Activated T-cell treated with anti-CD3 and anti-CD28 coated beads, Interleukin-2, amount 50 U/mL, for 24 hours (primary cell): ENCODE data around the gene NLRP6.
"Not testable (repeated sequence)": the region's sequence is repeated elsewhere in the genome, so short reads cannot be mapped to it uniquely, and the experiment has no call there.

Source experiments
- DNase-seq: peaks from one replicate; pipeline ENCODE4 v3.0.0-alpha.2; 2020
- H3K27ac Mint-ChIP-seq: 2 replicates; pipeline ENCODE4 v1.8.0; 2020; ENCODE audit warnings: mild to moderate bottlenecking, mixed read lengths
- H3K27me3 Mint-ChIP-seq: 2 replicates; pipeline ENCODE4 v1.8.0; 2020; ENCODE audit warnings: mixed read lengths
- H3K36me3 Mint-ChIP-seq: 2 replicates; pipeline ENCODE4 v1.8.0; 2020; ENCODE audit warnings: low read depth, mixed read lengths
- H3K4me1 Mint-ChIP-seq: 2 replicates; pipeline ENCODE4 v1.8.0; 2020; ENCODE audit warnings: low read depth, mixed read lengths
- H3K4me3 Mint-ChIP-seq: 2 replicates; pipeline ENCODE4 v1.8.0; 2020; ENCODE audit warnings: mild to moderate bottlenecking, moderate library complexity, mixed read lengths
- H3K9me3 Mint-ChIP-seq: 2 replicates; pipeline ENCODE4 v1.8.0; 2020; ENCODE audit warnings: mixed read lengths

NLRP6 gene

GRCh38 chr11:250740-251299, 27.4 kb upstream of the NLRP6 start:
- peak overlapping the region; percentile 84 for H3K27ac Mint-ChIP-seq
- peaks cover 26% of the 10 kb centered on the region for H3K4me1 Mint-ChIP-seq

DNA sequence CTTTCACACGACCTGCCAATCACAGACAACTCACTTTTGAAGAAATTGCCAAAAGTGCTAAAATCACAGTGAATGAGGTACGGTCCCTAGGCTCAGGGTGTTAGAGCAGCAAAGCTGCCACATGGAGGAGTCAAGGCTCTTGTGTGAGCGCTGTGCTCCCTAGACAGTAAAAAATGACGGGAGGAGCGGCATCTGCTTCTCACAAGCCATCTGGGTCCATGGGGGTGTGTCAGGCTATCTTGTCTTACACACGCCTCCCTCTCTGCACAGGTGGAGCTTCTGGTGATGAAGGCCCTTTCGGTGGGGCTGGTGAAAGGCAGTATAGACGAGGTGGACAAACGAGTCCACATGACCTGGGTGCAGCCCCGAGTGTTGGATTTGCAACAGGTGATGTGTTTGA, 26.7 kb upstream of the NLRP6 start:
- DNase-seq, result no peak
- peaks cover 26% of the 10 kb centered on the region for H3K4me1 Mint-ChIP-seq
- H3K27ac Mint-ChIP-seq, result peak overlapping the region; percentile 10
- no peaks in the 10 kb centered on the region for H3K9me3 Mint-ChIP-seq
- H3K4me3 Mint-ChIP-seq, result no peak overlapping the region
- H3K36me3 Mint-ChIP-seq, result peaks cover 72% of the 10 kb centered on the region
- no peaks in the 10 kb centered on the region for H3K27me3 Mint-ChIP-seq

More at GRCh38 chr11:250740-251299, 27.4 kb upstream of the NLRP6 start:
- H3K27me3 Mint-ChIP-seq, result no peaks in the 10 kb centered on the region
- peaks cover 79% of the 10 kb centered on the region for H3K36me3 Mint-ChIP-seq
- H3K9me3 Mint-ChIP-seq, result no peaks in the 10 kb centered on the region
- peak; percentile 83 for DNase-seq
- no peak overlapping the region for H3K4me3 Mint-ChIP-seq

DNA sequence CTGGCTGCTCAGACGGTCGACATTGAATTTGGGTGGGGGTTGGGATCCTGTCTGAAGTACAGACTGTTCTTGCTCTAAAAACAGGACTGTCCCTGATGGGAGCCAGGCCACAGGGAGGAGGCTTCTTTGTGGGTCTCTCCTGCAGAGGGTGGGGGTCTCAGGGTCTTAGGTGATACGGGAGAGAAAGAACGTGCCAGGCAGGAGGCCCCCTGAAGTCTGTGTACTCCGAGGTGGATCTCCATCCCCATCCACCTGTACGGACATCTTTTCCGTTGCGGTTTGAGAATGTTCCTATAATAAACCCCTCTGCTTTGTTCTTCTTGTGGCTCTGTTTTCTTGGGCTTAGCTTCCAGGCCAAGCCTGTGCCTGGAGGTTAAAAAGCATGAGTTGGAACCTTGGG, 25.5 kb upstream of the NLRP6 start:
- DNase-seq, result no peak
- Mint-ChIP-seq H3K36me3 (peaks cover 61% of the 10 kb centered on the region), H3K9me3 (no peaks in the 10 kb centered on the region), H3K27ac (no peak overlapping the region), H3K4me3 (no peak overlapping the region), H3K4me1 (peaks cover 26% of the 10 kb centered on the region), H3K27me3 (no peaks in the 10 kb centered on the region)

DNA sequence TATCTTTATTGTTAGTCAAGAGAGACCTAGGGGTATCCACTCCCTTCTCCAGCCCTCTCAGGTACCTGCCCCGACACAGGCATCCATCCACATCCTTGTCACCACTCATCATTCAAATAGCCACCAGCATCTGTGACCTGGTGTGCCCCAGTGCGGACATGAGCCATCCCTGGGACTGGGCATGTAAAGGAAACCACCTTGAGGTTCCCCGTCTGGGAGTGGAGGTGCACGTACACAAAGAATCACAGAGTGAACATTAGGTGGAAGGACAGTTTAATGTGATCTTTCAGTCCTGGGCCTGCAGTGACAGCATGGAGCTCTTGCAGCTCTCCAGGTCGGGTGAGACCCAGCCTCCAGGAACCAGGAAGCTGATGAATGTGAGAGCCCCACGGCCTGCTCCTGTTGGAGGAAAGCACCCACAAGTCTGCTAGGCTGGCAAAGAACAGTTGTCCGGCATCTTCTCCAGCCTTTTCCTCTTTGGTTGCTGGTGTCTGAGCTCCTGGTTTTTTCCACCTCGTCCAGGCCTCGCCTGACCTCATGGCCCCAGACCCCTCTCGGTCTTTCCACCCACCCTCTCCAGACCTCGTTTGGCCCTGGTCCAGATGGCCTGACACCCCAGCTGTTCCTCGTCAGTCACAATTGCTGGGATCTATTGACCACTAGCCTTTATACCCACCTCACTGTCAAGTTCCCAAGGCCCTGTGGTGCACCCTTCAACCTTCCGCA, 24.9 kb upstream of the NLRP6 start:
- H3K9me3 Mint-ChIP-seq, result no peaks in the 10 kb centered on the region
- DNase-seq, result no peak
- H3K4me3 Mint-ChIP-seq, result no peak overlapping the region
- peaks cover 54% of the 10 kb centered on the region for H3K36me3 Mint-ChIP-seq
- H3K27me3 Mint-ChIP-seq, result no peaks in the 10 kb centered on the region
- H3K27ac Mint-ChIP-seq, result no peak overlapping the region
- H3K4me1 Mint-ChIP-seq, result peaks cover 20% of the 10 kb centered on the region

DNA sequence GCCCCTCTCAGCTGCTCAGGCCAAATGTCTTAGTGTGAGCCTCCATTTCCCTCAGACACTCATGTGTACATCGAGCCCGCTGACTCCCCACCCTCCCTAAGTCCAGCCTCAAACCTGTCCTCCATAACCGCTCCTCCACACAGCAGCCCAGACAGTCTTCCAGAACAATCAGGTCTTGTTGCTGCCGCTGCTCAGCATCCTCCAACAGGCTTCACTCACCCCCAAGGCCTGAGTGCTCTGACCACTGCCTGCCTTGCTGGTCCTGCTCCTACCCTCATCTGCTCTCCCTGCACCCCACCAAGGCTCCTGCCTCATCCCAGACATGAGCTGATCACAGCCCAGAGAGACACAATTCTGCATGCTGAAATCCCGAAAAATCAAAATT, 24.3 kb upstream of the NLRP6 start:
- H3K4me1 Mint-ChIP-seq, result peaks cover 16% of the 10 kb centered on the region
- H3K4me3 Mint-ChIP-seq, result no peak overlapping the region
- H3K27me3 Mint-ChIP-seq, result no peaks in the 10 kb centered on the region
- H3K36me3 Mint-ChIP-seq, result peaks cover 49% of the 10 kb centered on the region
- H3K9me3 Mint-ChIP-seq, result no peaks in the 10 kb centered on the region
- DNase-seq, result no peak
- peak overlapping the region; percentile 22 for H3K27ac Mint-ChIP-seq

GRCh38 chr11:255176-255575, 23.0 kb upstream of the NLRP6 start:
- Mint-ChIP-seq H3K4me3 (no peak overlapping the region), H3K27ac (no peak overlapping the region), H3K4me1 (peaks cover 8% of the 10 kb centered on the region), H3K36me3 (peaks cover 38% of the 10 kb centered on the region), H3K27me3 (no peaks in the 10 kb centered on the region), H3K9me3 (no peaks in the 10 kb centered on the region)
- DNase-seq, result no peak

- peaks cover 3% of the 10 kb centered on the region for H3K4me1 Mint-ChIP-seq
- no peaks in the 10 kb centered on the region for H3K27me3 Mint-ChIP-seq
- H3K9me3 Mint-ChIP-seq, result no peaks in the 10 kb centered on the region
- peaks cover 32% of the 10 kb centered on the region for H3K36me3 Mint-ChIP-seq
- H3K4me3 Mint-ChIP-seq, result no peak overlapping the region
- no peak for DNase-seq
- H3K27ac Mint-ChIP-seq, result no peak overlapping the region
These were observed 22.4 kb upstream of the NLRP6 start for GRCh38 chr11:255816-256215.

- Mint-ChIP-seq H3K9me3 (no peaks in the 10 kb centered on the region), H3K27me3 (no peaks in the 10 kb centered on the region), H3K4me3 (no peak overlapping the region), H3K36me3 (peaks cover 19% of the 10 kb centered on the region), H3K27ac (peak overlapping the region; percentile 27), H3K4me1 (peaks cover under 1% of the 10 kb centered on the region)
- DNase-seq, result no peak
These were observed 21.1 kb upstream of the NLRP6 start for GRCh38 chr11:256952-257737.

GRCh38 chr11:257766-258493, 20.3 kb upstream of the NLRP6 start:
- H3K4me3 Mint-ChIP-seq, result no peak overlapping the region
- no peaks in the 10 kb centered on the region for H3K9me3 Mint-ChIP-seq
- H3K36me3 Mint-ChIP-seq, result peaks cover 11% of the 10 kb centered on the region
- DNase-seq, result no peak
- H3K27me3 Mint-ChIP-seq, result no peaks in the 10 kb centered on the region
- no peak overlapping the region for H3K27ac Mint-ChIP-seq
- H3K4me1 Mint-ChIP-seq, result peaks cover 2% of the 10 kb centered on the region

- no peak for DNase-seq
- Mint-ChIP-seq H3K27ac (no peak overlapping the region), H3K4me1 (peaks cover 2% of the 10 kb centered on the region), H3K9me3 (no peaks in the 10 kb centered on the region), H3K27me3 (no peaks in the 10 kb centered on the region), H3K4me3 (no peak overlapping the region), H3K36me3 (no peaks in the 10 kb centered on the region)
These were observed 18.8 kb upstream of the NLRP6 start for GRCh38 chr11:259413-259812.

DNA sequence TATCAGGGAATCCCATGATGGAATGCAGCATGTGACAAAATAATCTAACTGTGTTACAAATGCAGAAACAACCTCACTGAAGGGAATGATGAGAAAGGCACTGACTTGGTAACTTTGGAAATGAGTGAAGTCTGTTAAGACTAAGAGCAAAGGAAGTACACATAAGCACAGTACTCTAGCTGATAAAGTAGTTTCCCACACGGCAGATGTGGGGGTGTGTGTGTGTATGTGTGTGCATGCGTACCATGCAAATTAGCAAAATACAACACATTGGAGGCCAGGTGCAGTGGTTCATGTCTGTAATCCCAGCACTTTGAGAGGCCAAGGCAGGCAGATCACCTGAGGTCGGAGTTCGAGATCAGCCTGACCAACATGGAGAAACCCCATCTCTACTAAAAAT, 16.6 kb upstream of the NLRP6 start:
- Mint-ChIP-seq H3K27ac (no peak overlapping the region), H3K4me3 (no peak overlapping the region), H3K27me3 (no peaks in the 10 kb centered on the region), H3K9me3 (no peaks in the 10 kb centered on the region), H3K4me1 (peaks cover 4% of the 10 kb centered on the region), H3K36me3 (no peaks in the 10 kb centered on the region)
- DNase-seq, result no peak

- DNase-seq, result peak; percentile 71
- peak overlapping the region; percentile 89 for H3K27ac Mint-ChIP-seq
These were observed 11.3 kb upstream of the NLRP6 start for GRCh38 chr11:266676-267439.

DNA sequence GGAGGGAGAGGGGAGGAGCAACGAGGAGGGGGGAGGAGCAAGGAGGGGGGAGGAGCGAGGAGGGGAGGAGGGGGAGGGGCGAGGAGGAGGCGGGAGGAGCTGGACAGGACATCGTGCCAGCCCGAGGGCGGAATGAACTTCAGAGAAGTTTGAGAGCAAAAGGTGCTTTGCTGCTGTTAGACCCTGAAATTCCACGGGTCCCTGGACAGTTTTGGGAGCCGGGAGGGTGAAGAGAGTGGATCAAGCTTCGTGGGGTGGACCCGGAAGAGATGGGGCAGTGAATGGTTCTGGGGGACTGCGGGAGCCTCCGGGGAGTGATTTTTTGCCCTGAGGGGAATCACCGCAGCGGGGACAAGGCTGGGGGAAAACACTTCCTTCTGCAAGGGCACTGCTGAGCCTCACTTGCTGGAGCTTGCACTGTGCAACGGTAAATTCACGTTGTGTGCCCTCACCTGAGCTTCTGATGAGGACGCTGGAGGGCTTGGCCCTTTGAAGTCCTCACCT, 10.7 kb upstream of the NLRP6 start:
- H3K27ac Mint-ChIP-seq, result peak overlapping the region; percentile 95
- no peaks in the 10 kb centered on the region for H3K27me3 Mint-ChIP-seq
- no peaks in the 10 kb centered on the region for H3K9me3 Mint-ChIP-seq
- peak; percentile 73 for DNase-seq
- H3K4me1 Mint-ChIP-seq, result peaks cover 38% of the 10 kb centered on the region
- H3K36me3 Mint-ChIP-seq, result no peaks in the 10 kb centered on the region
- H3K4me3 Mint-ChIP-seq, result peak overlapping the region; percentile 76

More at GRCh38 chr11:266676-267439, 11.3 kb upstream of the NLRP6 start:
- Mint-ChIP-seq H3K36me3 (no peaks in the 10 kb centered on the region), H3K9me3 (no peaks in the 10 kb centered on the region), H3K27me3 (no peaks in the 10 kb centered on the region), H3K4me3 (peak overlapping the region; percentile 55), H3K4me1 (peaks cover 40% of the 10 kb centered on the region)

DNA sequence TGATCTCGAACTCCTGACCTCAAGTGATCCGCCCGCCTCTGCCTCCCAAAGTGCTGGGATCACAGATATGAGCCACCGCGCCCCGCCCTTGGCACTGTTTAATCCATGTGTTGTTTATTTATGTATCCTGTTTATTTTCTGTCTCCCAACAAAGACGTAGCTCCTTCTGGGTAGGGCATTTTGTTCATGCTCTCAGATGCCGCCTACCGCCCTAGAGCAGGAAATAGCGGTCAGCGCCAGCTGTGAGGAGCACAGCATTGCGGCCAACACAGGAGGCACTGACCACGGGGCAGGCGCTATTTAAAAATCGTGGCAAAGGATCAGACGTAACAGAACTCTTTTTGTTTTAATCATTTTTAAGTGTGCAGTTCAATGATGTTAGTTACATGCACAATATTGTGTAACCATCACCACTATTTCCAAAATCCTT, 9.5 kb upstream of the NLRP6 start:
- peak overlapping the region; percentile 76 for H3K4me3 Mint-ChIP-seq
- not testable (repeated sequence) for H3K27me3 Mint-ChIP-seq, H3K36me3 Mint-ChIP-seq, DNase-seq, H3K9me3 Mint-ChIP-seq
- peaks cover 38% of the 10 kb centered on the region for H3K4me1 Mint-ChIP-seq
- peak overlapping the region; percentile 95 for H3K27ac Mint-ChIP-seq
